GM18505 (cell line): ENCODE measurements around the gene WDR38.
"Not testable (repeated sequence)": the region's sequence is repeated elsewhere in the genome, so short reads cannot be mapped to it uniquely, and the experiment has no call there.

Experiments
- ATAC-seq: cut with Tn5 transposase; IDR thresholded peaks from one replicate; pipeline ENCODE4 v1.9.1; 2021; ENCODE audit not compliant: unreplicated experiment
- POLR2A ChIP-seq: IDR thresholded peaks from 4 replicates; pipeline ENCODE4 v1.6.1; 2011; ENCODE audit warnings: borderline replicate concordance; ENCODE audit not compliant: insufficient read depth, insufficient read length; ENCODE audit errors: extremely low read depth

Gene WDR38

GRCh38 chr9:124840300-124840833, 12.9 kb upstream of the WDR38 start:
- no peak for ATAC-seq
- no peak for TF ChIP-seq POLR2A

GRCh38 chr9:124841075-124841821, 12.0 kb upstream of the WDR38 start:
- no peak for TF ChIP-seq POLR2A
- no peak for ATAC-seq

DNA sequence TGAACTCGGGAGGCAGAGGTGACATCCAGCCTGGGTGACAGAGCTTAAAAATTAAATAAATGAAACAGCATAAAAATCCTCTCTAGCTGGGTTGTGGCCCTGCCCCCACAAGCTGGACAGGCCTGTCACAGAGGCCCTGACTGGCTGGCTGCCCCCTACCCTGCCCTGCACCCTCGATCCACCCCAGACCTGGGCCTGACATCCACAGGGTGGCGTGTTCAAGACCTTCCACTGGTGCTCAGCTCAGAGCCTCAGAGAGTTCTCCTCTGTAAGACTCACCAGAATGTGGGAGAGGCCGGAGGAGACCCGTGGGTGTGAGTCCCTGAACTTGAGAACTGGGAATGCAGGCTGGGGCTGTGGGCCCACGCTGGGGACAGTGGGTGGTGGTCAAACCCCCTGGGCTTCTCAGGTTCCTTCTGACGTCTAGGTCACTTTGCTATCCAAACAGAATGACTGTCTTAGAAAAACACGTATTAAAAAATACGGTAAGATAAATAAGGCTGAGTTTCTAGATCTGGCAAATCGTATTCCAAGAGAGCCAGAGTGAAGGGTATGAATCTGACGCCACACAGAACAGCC, 9.7 kb upstream of the WDR38 start:
- TF ChIP-seq POLR2A = no peak
- no peak for ATAC-seq

DNA sequence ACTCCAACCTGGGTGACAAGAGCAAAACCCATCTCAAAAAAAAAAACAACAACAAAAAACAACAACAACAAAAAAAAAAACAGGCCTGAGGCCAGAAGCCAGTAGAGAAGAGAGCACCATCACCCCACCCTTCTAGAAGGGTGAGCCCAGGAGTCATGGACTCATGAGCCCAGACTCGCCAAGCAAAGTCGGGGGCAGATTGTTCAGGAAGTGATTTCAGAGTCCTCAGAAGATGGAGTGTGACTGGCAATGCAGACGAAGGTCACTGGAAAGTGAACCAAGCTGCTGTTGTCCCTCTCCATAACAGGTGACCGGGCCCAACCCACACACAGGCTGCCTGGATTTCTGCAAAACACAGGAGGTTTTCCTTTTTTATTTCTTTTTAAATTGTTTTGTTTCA, 9.0 kb upstream of the WDR38 start:
- ATAC-seq = no peak
- TF ChIP-seq POLR2A = no peak

DNA sequence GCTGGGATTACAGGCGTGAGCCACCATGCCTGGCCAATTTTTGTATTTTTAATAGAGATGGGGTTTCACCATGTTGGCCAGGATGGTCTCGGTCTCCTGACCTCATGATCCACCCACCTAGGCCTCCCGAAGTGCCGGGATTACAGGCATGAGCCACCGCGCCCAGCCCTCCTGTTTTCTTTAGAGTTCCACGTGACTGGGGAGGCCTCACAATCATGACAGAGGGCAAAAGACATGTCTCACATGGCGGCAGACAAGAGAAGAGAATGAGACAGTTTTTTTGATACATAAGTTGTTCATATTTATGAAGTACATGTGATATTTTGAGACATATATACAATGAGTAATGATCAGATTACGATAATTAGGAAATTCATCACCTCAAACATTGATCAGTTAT, 6.8 kb upstream of the WDR38 start:
- not testable (repeated sequence) for ATAC-seq

DNA sequence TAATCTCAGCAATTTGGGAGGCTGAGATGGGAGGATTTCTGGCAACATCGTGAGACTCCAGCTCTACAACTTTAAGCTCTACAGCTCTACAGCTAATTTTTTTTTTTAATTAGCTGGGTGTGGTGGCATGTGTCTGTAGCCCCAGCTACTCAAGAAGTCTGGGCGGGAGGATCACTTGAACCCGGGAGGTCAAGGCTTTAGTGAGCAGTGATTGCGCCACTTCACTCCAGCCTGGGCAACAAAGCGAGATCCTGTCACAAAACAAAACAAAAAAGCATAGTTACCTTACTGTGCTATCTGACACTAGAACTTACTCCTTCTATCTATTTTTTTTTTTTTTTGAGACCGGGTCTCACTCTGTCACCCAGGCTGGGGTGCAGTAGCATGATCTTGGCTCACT, 6.3 kb upstream of the WDR38 start:
- ATAC-seq = no peak
- TF ChIP-seq POLR2A = no peak

GRCh38 chr9:124849801-124850200, 3.5 kb upstream of the WDR38 start:
- ATAC-seq = no peak

DNA sequence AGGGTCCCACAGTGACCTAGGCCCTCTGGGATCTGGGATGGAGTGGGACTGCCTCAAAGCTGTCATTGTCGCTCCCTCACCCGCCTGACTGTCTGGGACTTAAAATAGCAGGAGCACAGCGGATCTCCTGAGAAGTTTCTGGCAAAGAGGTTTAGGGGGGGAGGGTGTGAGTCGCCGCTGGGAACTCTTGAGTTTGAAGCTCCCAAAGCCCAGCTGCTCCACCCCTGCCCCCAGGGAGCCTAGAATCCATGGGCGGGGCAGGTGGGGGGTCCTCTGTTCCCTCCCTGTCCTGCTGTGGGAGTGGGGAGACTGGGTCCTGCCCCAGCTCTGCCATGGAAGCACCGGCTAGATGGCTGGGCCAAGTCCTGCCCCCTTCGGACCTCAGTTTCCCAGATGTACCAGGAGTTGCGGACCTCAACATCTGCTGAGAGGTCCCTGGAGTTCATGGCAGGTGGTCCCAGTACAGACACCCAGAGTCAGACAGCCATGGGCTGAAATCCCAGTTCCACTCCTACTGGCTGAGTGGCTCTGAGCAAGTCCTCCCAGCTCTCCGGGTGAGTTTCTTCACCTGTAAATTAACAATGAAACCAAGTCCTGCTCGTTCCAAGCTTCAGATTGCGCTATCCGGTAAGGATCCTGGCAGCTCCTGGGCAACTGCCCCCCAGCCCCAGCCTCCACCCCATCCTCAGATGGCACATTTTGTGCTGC, 985 bp upstream of the WDR38 start:
- no peak for TF ChIP-seq POLR2A
- ATAC-seq = no peak

More at GRCh38 chr9:124849801-124850200, 3.5 kb upstream of the WDR38 start:
- no peak for TF ChIP-seq POLR2A

- no peak for TF ChIP-seq POLR2A
- ATAC-seq = no peak
These were observed 414 bp downstream of the WDR38 start for GRCh38 chr9:124853605-124854143.

GRCh38 chr9:124854161-124854560, 901 bp downstream of the WDR38 start:
- TF ChIP-seq POLR2A = no peak
- ATAC-seq = no peak

- no peak for TF ChIP-seq POLR2A
These were observed 1.6 kb downstream of the WDR38 start for GRCh38 chr9:124854822-124855221.

GRCh38 chr9:124855566-124855943, 2.3 kb downstream of the WDR38 start:
- no peak for ATAC-seq
- no peak for TF ChIP-seq POLR2A

More at GRCh38 chr9:124854822-124855221, 1.6 kb downstream of the WDR38 start:
- no peak for ATAC-seq

GRCh38 chr9:124855944-124856765, 2.9 kb downstream of the WDR38 start:
- ATAC-seq = no peak
- no peak for TF ChIP-seq POLR2A
